AG04449 (cell line): ENCODE results near the gene DNM3.

Source experiments
- CTCF ChIA-PET: fragments of 350-600 bp; formaldehyde crosslinking; extraction: SDS; loops from one replicate; lab custom pipeline; 2021; ENCODE audit warnings: antibody characterized with exemption; lab: Yijun Ruan, JAX
- POLR2A ChIA-PET: fragments of 400-600, 350-600 bp; formaldehyde crosslinking; extraction: SDS; loops from one replicate; lab custom pipeline; 2020; ENCODE audit warnings: antibody characterized with exemption, inconsistent platforms; lab: Yijun Ruan, JAX
- DNase-seq: peaks from one replicate; pipeline ENCODE4 v3.0.0-alpha.2; 2010; ENCODE audit warnings: low read depth, low spot score
- H3K4me3 ChIP-seq: 2 replicates; pipeline ENCODE4 v1.5.1; 2011; ENCODE audit warnings: low read depth, mild to moderate bottlenecking, control low read depth, low read length
- CTCF ChIP-seq: IDR thresholded peaks from one replicate; pipeline ENCODE4 v1.5.1; 2011; ENCODE audit warnings: mild to moderate bottlenecking, moderate library complexity, low read length, control low read depth, inconsistent platforms; ENCODE audit not compliant: insufficient read depth; ENCODE audit errors: missing control alignments

Gene DNM3

GRCh38 chr1:172241540-172241939 lies 400.2 kb downstream of the DNM3 start:
- no peak for TF ChIP-seq CTCF
- CTCF ChIA-PET = no interaction called here
- no peak for DNase-seq
- no peak overlapping the region for H3K4me3 ChIP-seq
- POLR2A ChIA-PET = no interaction called here

- POLR2A ChIA-PET = no interaction called here
- no peak overlapping the region for H3K4me3 ChIP-seq
- TF ChIP-seq CTCF = no peak
- CTCF ChIA-PET = no interaction called here
- DNase-seq = no peak
These were observed 403.6 kb downstream of the DNM3 start for GRCh38 chr1:172244865-172245264.

- no peak for TF ChIP-seq CTCF
- CTCF ChIA-PET = no interaction called here
- POLR2A ChIA-PET = no interaction called here
- H3K4me3 ChIP-seq = no peak overlapping the region
- DNase-seq = no peak
These were observed 404.5 kb downstream of the DNM3 start for GRCh38 chr1:172245788-172246187.

GRCh38 chr1:172246521-172247390 lies 405.5 kb downstream of the DNM3 start:
- no peak for TF ChIP-seq CTCF
- no peak for DNase-seq
- ChIA-PET POLR2A (no interaction called here), CTCF (no interaction called here)
- no peak overlapping the region for H3K4me3 ChIP-seq

- CTCF ChIA-PET = interaction anchor here (1.1 to 1.3 kb wide), 2 partner anchors 110 to 248 kb away, joined by 3 read pairs; no protein-coding TSS in a partner anchor
- TF ChIP-seq CTCF = no peak
- POLR2A ChIA-PET = no interaction called here
- no peak for DNase-seq
- H3K4me3 ChIP-seq = no peak overlapping the region
These were observed 410.2 kb downstream of the DNM3 start for GRCh38 chr1:172251486-172251885.

- TF ChIP-seq CTCF = no peak
- CTCF ChIA-PET = interaction anchor here (1.1 to 3.8 kb wide), 3 partner anchors 111 to 249 kb away, joined by 3 to 14 read pairs (median 3); no protein-coding TSS in a partner anchor
- no peak overlapping the region for H3K4me3 ChIP-seq
- no peak for DNase-seq
- POLR2A ChIA-PET = no interaction called here
These were observed 411.0 kb downstream of the DNM3 start for GRCh38 chr1:172252321-172252720.
